SK-N-MC (cell line): ENCODE results near the gene CLTCL1.
A peak's percentile ranks its signal among the peaks of the same experiment; 100 is the strongest.

Experiments
- DNase-seq: peaks from one replicate; pipeline ENCODE4 v3.0.0-alpha.2; 2011; ENCODE audit warnings: low read depth, low spot score
- H3K27ac ChIP-seq: fragments of 200-600 bp; sonication (generic); 2 replicates; pipeline ENCODE4 v1.5.1; 2016; ENCODE audit warnings: mixed run types
- H3K36me3 ChIP-seq: fragments of 200-600 bp; sonication (generic); 2 replicates; pipeline ENCODE4 v1.6.1; 2017; ENCODE audit warnings: antibody characterized with exemption, low read length, mixed read lengths; ENCODE audit not compliant: insufficient read depth
- H3K4me3 ChIP-seq: fragments of 200-600 bp; sonication (generic); 2 replicates; pipeline ENCODE4 v1.5.1; 2016
- H3K9ac ChIP-seq: fragments of 200-600 bp; sonication (generic); 2 replicates; pipeline ENCODE4 v1.8.0; 2017; ENCODE audit warnings: mixed run types, mixed read lengths; ENCODE audit not compliant: insufficient read length
- H3K9me3 ChIP-seq: fragments of 200-600 bp; sonication (generic); 2 replicates; pipeline ENCODE4 v1.6.1; 2017; ENCODE audit warnings: low read depth, mild to moderate bottlenecking, antibody characterized with exemption, low read length, moderate library complexity, mixed read lengths
- EZH2 ChIP-seq: fragments of 200-600 bp; sonication (generic); IDR thresholded peaks from one replicate; pipeline ENCODE4 v1.6.1; 2017; ENCODE audit warnings: antibody characterized with exemption
- FOXP2 ChIP-seq: optimal IDR thresholded peaks from 2 replicates; pipeline ENCODE3; 2011; ENCODE audit warnings: mild to moderate bottlenecking, moderate library complexity; ENCODE audit not compliant: insufficient read depth; ENCODE audit errors: extremely low read length, control extremely low read depth
- POLR2AphosphoS5 ChIP-seq: IDR thresholded peaks from 2 replicates; pipeline ENCODE4 v1.6.1; 2012; ENCODE audit warnings: mild to moderate bottlenecking, low read depth, low read length, borderline replicate concordance

Gene CLTCL1

DNA sequence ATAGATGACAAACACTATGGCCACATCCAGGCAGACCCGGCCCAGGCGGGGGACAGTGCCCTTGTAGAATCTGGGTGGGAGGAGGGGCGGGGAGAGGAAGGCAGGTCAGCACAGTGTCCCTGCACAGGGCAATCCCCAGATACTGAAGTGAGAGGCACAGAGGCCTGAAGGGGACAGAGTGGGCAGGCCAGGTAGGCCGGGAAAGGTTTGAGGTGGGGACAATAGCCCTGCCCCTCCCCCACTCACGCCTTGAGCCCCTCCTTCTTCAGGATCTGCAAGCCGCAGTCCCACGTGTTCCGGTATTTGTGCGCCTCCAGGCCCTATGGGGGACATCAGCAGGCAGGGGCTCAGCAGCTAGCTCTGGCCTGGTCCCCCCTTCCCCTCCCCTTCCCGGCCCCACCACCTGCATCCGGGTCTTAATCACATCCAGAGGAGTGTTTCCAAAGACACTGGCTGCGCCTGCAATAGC is 115.3 kb downstream of the CLTCL1 start:
- Histone ChIP-seq H3K27ac (no peak overlapping the region), H3K36me3 (no peaks in the 10 kb centered on the region; the same call in 1 of the 2 replicates), H3K9ac (no peak overlapping the region), H3K9me3 (no peaks in the 10 kb centered on the region), H3K4me3 (no peak overlapping the region)
- no peak for TF ChIP-seq POLR2AphosphoS5
- TF ChIP-seq FOXP2 = no peak
- no peak for TF ChIP-seq EZH2
- DNase-seq = no peak

DNA sequence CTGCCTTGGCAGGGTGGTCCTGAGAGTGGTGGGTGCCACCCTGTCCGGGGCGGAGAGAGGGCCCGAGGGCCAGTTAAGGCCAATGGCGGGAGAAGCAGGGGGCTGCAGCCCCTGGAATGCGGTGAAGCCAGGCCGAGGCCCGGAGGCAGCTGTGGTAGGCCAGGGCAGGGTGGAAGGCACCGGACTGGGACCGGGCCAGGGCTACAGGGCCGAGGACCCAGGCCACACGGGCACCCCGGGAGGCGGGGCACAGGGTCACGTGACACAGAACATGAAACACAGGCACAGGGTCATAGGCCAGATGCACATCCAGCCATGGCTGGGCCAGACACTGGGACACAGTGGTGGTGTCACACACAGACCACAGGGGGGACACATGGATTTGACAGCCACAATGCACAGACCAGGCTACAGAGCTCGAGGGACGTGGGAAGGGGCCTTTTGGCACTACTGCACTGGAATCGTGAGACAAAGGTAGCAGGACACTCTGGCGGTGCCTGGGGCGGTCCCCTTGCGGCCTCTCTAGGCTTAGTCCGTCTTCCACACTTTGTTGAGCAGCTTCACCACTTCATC is 115.8 kb downstream of the CLTCL1 start:
- DNase-seq = no peak
- H3K9me3 ChIP-seq = no peaks in the 10 kb centered on the region
- H3K36me3 ChIP-seq = no peaks in the 10 kb centered on the region; the same call in 1 of the 2 replicates
- TF ChIP-seq POLR2AphosphoS5 (no peak), FOXP2 (no peak), EZH2 (no peak)
- H3K9ac ChIP-seq = no peak overlapping the region
- no peak overlapping the region for H3K27ac ChIP-seq
- H3K4me3 ChIP-seq = no peak overlapping the region

DNA sequence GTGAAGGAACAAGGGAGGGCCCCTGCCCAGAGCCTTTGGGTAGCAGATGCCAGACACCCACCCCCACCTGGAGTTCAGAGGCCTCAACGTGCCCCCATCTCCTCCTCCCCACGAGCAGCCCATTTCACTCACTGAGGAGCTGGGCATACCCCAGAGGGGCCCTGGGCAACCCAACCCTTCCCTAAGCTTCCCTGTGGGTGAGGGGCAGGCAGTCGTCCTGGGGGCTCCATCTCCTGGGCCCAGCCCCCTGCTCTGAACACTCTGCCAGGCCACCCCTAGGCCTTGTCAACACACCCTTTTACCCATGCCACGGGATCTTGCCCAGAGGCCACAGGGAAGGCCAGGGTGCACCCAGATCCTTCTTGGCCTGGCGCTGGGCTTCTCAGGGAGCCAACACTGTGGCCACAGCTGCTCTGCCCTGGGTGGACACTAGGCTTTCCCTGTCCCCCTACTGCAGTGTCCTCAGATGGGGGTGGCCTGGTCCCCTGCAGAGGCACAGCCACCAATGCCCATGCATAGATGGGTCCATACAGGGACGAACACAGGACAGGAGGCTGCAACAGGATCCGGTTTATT is 116.4 kb downstream of the CLTCL1 start:
- no peaks in the 10 kb centered on the region; the same call in 1 of the 2 replicates for H3K36me3 ChIP-seq
- no peak overlapping the region for H3K27ac ChIP-seq
- DNase-seq = no peak
- H3K4me3 ChIP-seq = no peak overlapping the region
- peak; percentile 30; the same call in 1 of the 2 replicates for TF ChIP-seq POLR2AphosphoS5
- no peak for TF ChIP-seq EZH2
- H3K9me3 ChIP-seq = no peaks in the 10 kb centered on the region
- H3K9ac ChIP-seq = no peak overlapping the region

DNA sequence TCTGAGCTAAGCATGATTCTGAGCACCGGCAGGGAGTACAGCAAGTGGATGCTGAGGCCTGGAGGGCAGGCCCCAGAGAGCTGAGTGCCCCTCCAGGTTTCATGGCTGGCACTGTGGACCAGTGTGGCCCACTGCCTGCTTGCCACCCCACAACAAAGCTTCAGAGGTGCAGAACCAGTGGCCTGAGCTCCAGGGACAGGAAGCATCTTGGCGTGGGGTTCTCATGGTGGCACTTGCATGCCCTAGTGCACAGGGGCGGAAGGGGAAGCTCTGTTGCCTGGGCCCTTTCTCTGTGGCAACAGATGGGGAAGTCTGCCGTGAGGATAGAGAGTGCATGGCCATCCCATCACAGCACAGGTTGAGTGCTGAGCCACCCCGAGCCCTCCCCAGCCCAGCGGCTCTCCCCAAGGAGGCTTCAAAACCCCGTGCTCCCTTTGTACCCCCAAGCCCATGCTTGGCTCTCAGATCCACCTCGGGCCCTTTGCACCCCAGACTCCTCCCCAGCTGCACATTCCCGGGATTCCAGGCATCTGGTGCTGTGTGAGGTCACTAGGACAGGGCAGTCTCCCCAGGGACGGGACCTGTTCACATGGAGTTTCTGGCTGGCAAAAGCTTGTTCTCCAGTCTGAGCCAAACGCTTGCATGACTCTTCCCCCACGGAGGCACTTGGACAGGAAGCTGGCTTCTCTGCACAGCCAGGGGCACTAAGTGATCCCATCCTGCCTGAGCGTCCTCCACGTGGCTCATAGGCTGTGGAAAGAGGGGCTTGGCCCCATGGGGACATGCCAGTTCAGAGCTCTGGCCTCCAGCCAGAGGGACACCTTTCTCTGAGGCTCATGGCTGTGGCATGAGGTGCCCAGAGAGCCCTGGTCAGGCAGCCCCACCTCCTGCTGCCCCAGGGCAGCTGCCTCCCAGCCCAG is 117.2 kb downstream of the CLTCL1 start:
- Histone ChIP-seq H3K4me3 (no peak overlapping the region), H3K27ac (no peak overlapping the region), H3K9me3 (no peaks in the 10 kb centered on the region), H3K9ac (no peak overlapping the region), H3K36me3 (no peaks in the 10 kb centered on the region; the same call in 1 of the 2 replicates)
- TF ChIP-seq EZH2 (no peak), POLR2AphosphoS5 (peak; percentile 39; the same call in 1 of the 2 replicates), FOXP2 (no peak)
- DNase-seq = no peak

DNA sequence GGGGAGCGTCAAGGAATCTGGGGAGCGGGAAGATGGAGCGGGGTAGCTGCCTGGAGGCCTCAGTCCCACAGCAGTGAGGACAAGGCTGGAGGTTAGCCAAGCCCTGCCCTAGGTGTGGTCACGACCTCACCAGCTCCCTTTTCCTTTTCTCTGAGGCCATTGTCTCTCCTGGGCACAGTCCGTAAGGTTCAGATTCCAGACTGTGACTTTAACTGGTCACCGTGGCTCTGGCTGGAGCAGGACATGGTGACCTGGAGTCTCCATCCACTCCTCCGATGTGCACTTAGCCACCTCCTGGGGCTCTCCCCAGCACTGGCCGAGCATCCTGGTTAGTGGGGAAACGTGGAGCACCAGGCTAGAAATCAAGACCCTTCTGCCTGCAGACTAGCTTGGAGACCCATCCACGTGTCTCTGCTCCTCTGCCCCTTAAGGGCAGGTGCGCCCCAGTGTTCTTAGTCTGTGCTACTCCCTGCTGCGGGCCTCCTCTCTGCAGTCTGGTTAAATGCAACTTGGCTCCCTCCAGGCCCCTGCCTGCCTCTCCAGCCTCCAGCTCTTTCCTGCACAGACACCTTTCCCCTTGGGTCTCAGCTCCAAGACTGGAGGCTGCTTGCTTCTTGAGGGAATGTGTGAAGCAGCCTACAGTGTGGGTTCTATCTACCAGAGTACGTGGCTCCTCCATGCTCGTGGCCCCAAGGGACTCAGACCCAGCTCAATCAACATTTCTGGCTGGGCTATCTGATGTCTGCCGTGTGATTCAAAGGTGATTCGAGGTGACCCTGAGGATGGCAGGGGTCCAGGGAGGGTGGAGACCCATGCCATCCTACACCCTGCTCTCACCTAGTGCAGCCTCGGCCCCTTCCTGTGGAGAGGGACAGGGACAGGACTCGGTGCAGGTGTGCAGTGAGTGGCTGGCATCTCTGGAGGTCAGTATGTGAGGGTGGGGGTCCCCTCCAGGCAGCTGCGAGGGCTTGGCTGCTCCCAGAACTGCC is 118.2 kb downstream of the CLTCL1 start:
- Histone ChIP-seq H3K27ac (no peak overlapping the region), H3K4me3 (peak overlapping the region; percentile 99), H3K36me3 (no peaks in the 10 kb centered on the region; the same call in 1 of the 2 replicates), H3K9ac (peak overlapping the region; percentile 99), H3K9me3 (no peaks in the 10 kb centered on the region)
- TF ChIP-seq FOXP2 (no peak), POLR2AphosphoS5 (no peak; the same call in 1 of the 2 replicates), EZH2 (no peak)
- no peak for DNase-seq

DNA sequence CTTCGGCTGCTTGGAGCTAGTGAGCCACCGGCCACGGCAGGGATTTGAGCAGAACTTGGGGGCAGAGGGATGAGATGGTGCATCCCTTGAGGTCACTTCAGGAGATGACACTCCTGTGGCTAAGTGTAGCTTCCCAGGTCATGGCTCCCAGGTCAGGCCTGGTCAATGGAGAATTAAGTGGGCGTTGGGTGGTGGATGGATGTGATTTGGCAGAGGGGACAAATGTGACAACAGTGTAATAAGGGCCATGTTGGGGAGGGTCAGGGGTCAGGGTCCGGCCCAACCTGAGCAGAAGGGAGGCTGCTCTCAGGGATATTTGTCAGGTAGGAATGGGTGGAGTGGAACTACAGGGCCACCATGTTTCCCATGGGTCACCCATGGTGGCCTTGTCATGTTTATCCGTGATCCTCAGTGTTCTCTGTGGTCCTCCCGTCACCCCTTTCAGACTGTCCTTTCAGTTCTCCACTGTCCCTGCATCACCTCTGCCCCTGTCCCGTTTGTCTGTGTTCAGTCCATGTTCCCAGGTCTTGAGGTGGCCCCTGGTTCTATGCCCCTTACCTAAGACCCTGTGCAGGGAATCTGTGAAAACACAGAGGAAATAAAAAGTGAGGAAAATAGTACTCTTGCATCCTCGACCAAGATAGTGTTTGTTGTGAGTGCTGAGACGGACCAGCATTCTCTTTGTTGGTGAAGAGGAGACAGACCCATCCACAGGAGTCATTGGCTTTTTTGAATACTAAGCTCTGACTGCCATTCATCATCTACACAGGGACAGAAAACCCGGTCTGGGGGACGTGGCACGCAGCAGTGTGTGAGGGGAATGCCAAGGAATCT is 119.1 kb downstream of the CLTCL1 start:
- Histone ChIP-seq H3K9ac (peak overlapping the region; percentile 99), H3K9me3 (no peaks in the 10 kb centered on the region), H3K4me3 (peak overlapping the region; percentile 99), H3K27ac (no peak overlapping the region), H3K36me3 (no peaks in the 10 kb centered on the region; the same call in 1 of the 2 replicates)
- no peak for DNase-seq
- TF ChIP-seq EZH2 (no peak), FOXP2 (no peak), POLR2AphosphoS5 (no peak)

DNA sequence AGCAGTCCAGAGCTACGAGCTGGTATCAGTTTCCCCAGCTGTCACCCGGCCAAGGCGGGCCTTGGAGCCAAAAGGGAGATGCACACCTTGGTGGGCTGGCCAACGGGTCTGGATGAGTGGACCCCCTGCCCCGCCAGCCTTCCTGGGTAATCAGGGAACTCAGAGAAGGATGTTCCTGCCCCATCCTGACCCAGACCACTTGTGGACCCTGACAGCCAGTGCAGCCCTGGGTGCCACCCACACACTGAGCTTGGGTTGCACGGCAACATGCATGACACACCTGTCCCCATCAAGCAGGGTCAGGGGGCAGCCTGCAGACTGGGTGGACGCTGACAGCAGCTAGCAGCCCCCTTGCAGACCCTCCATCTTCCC is 121.6 kb downstream of the CLTCL1 start:
- Histone ChIP-seq H3K9ac (no peak overlapping the region), H3K27ac (no peak overlapping the region), H3K4me3 (peak overlapping the region; percentile 63), H3K9me3 (no peaks in the 10 kb centered on the region), H3K36me3 (no peaks in the 10 kb centered on the region)
- no peak for DNase-seq
- no peak for TF ChIP-seq EZH2
